Muscle layer of duodenum (tissue), 2 donors: ENCODE results near the gene PLCG2.

Experiments used
- H3K27ac ChIP-seq: one replicate; pipeline ENCODE4 v1.7.0; 2013; ENCODE audit warnings: mild to moderate bottlenecking, low read length
- H3K27me3 ChIP-seq: one replicate; pipeline ENCODE4 v1.7.0; 2013; ENCODE audit warnings: low read depth, mild to moderate bottlenecking, control low read depth, low read length
- H3K36me3 ChIP-seq, 2 donors: one replicate each; pipeline ENCODE4 v1.7.0; 2013; ENCODE audit warnings: low read length in 2 of 2, control low read depth in 1 of 2, mild to moderate bottlenecking in 1 of 2; ENCODE audit not compliant: insufficient read depth in 2 of 2, control insufficient read depth in 1 of 2
- H3K4me1 ChIP-seq, 2 donors: one replicate each; pipeline ENCODE4 v1.7.0; 2013; ENCODE audit warnings: low read length in 2 of 2, mild to moderate bottlenecking in 2 of 2, control low read depth in 1 of 2, moderate library complexity in 1 of 2; ENCODE audit not compliant: insufficient read depth in 2 of 2, control insufficient read depth in 1 of 2
- H3K4me3 ChIP-seq, 2 donors: one replicate each; pipeline ENCODE4 v1.7.0; 2013; ENCODE audit warnings: low read length in 2 of 2, low read depth in 1 of 2, mild to moderate bottlenecking in 1 of 2
- H3K9me3 ChIP-seq, 2 donors: one replicate each; pipeline ENCODE4 v1.7.0; 2013; ENCODE audit warnings: low read length in 2 of 2, control low read depth in 1 of 2, mild to moderate bottlenecking in 1 of 2; ENCODE audit not compliant: control insufficient read depth in 1 of 2
- donor health status: healthy.

The PLCG2 gene

DNA sequence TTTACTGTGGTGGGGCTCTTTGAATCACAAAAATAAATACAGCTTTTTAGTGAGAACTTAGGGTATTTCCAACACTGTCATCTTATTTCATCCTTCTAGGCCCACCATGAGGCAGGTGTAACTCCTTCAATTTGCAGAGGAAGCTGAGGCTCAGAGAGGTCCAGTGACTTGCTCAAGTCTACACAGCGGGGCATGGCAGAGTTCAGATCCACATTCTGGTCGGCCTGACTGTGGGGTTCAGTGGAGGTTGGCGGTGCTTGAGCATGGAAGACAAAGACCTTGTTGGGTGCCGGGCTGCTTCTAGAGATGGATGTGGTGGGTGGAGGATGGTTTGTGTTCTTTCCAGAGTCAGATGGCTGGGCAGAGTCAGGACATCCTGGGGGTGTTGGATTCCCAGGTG lies 39.8 kb downstream of the PLCG2 start:
- H3K27ac ChIP-seq = no peak overlapping the region

DNA sequence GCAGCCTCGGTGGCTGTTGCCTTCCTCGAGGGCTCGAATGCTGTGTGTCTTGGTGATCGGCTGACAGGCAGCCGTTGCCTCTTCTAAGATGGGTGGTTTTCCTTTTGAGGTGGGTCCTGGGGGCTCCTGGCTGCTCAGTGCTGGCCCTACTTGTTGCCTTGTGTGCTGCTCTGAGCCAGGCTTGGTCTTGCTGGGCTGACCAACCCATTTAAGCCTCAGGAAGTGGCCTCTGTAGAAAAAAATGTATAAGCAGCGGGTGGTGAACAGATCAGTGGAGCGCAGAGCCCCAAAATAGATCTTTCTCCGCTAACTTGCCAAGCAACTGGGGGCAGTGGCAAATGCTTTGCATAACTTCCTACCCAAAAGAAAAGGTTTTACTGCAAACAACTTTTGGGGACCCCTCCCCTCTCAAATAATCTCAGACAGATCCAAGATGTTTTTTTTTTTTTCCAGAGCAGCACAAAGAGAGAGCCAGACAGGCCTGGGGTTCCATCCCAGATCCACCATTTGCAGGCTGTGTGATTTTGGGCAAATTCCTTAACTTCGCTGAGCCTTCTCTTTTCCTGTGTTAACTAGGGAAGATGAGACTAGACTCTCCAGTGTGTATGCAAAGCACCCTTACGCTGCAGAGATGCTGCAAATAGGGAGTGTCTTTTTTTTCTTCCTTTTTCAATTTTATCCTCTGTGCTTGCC lies 42.5 kb downstream of the PLCG2 start:
- no peaks in the 10 kb centered on the region for H3K36me3 ChIP-seq
- no peaks in the 10 kb centered on the region for H3K9me3 ChIP-seq
- H3K27ac ChIP-seq = no peak overlapping the region
- H3K4me3 ChIP-seq = no peak overlapping the region
- H3K4me1 ChIP-seq = peaks cover 0 to 4% of the 10 kb centered on the region in 2 donors
- H3K27me3 ChIP-seq = no peaks in the 10 kb centered on the region

More for the DNA sequence above, 39.8 kb downstream of the PLCG2 start:
- Histone ChIP-seq H3K4me1 (peaks cover 0 to 4% of the 10 kb centered on the region in 2 donors), H3K9me3 (no peaks in the 10 kb centered on the region), H3K4me3 (no peak overlapping the region), H3K27me3 (no peaks in the 10 kb centered on the region), H3K36me3 (no peaks in the 10 kb centered on the region)

DNA sequence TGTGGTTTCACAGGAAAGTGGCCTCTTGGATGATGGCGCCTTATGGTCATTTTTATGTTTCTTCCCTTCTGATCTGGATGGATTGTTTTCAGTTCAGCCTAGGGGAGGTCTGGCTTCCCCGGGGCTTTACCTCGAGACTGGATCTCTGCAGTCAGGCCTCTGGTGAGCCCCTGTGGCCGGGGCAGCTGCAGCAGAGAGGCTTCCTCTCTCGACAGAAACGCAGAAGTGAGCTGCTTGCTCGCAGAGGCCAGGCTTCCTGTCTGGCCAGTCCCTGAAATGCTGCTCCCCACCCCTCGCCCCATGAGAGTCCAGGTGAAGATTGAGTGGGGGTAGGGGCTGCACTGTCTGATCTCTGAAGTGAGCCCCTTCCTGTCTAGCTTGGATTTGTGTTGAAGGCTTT lies 44.0 kb downstream of the PLCG2 start:
- H3K9me3 ChIP-seq = no peaks in the 10 kb centered on the region
- H3K4me3 ChIP-seq = no peak overlapping the region
- H3K36me3 ChIP-seq = no peaks in the 10 kb centered on the region
- H3K27me3 ChIP-seq = no peaks in the 10 kb centered on the region
- H3K27ac ChIP-seq = no peak overlapping the region
- peaks cover 0 to 4% of the 10 kb centered on the region in 2 donors for H3K4me1 ChIP-seq

DNA sequence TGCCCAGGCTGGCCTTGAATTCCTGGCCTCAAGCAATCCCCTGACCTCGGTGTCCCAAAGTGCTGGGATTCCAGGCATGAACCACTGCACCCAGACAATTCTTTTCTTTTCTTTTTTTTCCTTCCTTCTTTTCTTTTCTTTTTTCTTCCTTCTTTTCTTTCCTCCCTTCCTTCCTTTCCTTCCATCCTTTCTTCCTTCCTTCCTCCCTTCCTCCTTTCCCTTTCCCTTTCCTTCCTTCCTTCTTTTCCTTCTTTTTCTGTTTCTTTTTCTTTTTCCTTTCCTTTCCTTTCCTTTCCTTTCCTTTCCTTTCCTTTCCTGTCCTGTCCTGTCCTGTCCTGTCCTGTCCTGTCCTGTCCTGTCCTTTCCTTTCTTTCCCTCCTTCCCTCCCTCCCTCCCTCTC lies 44.6 kb downstream of the PLCG2 start:
- Histone ChIP-seq H3K36me3 (no peaks in the 10 kb centered on the region), H3K4me1 (peaks cover 0 to 4% of the 10 kb centered on the region in 2 donors), H3K9me3 (no peaks in the 10 kb centered on the region), H3K27ac (no peak overlapping the region), H3K27me3 (no peaks in the 10 kb centered on the region), H3K4me3 (no peak overlapping the region)

DNA sequence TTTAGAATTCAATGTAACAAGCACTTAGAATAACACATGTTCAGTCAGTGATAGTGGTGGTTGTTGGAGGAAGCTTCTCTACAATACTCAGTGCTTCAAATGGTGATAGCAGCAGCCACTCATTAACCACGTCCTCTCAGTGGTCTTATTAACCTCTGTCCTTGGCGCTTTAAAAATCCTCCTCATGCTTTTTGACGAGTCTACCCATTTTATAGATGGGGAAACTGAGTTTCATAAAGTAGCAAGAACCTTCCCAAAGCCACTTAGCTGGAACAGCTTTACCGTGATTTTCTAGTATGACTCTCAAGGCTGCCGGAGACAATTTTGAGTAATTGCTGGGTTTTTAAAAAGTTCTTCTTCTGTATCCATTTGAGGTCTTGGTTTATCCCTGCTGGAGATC lies 47.4 kb downstream of the PLCG2 start:
- no peak overlapping the region for H3K4me3 ChIP-seq
- no peaks in the 10 kb centered on the region for H3K9me3 ChIP-seq
- no peaks in the 10 kb centered on the region for H3K36me3 ChIP-seq
- no peak overlapping the region for H3K27ac ChIP-seq
- H3K27me3 ChIP-seq = no peaks in the 10 kb centered on the region
- no peaks in the 10 kb centered on the region for H3K4me1 ChIP-seq

DNA sequence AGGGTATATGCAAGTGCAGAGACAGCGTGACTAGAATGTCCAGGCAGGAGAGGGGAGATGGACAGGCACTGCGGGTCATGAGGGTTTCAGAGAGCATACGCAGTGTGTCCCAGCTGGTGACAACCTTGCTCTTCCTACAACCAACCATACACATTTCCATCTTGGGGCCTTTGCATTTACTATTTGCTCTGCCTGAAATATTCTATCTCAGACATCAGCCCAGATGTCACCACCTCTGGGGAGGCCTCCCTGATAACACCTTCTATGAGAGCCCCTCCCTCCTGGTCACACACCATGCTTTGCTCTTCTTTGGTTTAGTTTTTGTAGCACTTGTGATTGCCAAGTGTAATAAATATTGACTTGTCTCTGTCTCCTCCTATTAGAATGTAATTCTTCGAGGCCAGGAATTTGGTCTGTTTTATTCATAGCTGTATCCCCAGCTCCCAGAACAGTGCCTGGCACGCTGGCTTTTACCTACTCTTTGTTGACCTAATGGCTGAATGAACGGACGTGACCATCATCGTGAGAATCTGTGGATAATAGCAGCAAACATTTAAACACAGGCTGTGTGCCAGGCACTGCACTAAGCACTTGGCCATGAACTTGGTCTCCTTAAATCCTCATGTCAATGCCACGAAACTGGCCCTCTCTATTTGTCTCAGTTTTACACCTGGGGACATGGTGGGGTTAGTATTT lies 51.9 kb downstream of the PLCG2 start:
- Histone ChIP-seq H3K9me3 (no peaks in the 10 kb centered on the region), H3K27me3 (no peaks in the 10 kb centered on the region), H3K27ac (no peak overlapping the region), H3K4me1 (no peaks in the 10 kb centered on the region), H3K36me3 (no peaks in the 10 kb centered on the region), H3K4me3 (no peak overlapping the region)

DNA sequence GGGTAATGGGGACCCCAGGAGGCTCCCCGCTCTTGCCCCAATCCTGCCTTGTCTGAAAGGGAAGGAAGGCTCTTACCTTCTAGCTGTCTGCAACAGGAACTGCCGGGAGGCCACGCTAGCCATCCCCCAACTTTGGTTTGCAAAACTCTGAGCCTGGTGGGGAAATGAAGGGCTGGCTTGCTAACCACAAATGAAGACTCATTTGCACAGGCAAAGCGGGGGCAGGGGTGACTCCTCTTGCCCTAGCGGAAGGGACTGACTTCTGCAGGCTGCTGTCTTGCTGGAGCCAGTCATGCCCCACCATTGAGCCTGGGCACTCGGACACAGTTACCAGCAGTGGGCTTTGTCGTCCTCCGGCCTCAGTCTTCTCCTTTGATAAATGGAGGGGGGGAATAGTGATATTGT lies 52.6 kb downstream of the PLCG2 start:
- Histone ChIP-seq H3K27me3 (no peaks in the 10 kb centered on the region), H3K4me3 (no peak overlapping the region), H3K4me1 (no peaks in the 10 kb centered on the region), H3K9me3 (no peaks in the 10 kb centered on the region), H3K36me3 (no peaks in the 10 kb centered on the region), H3K27ac (no peak overlapping the region)

DNA sequence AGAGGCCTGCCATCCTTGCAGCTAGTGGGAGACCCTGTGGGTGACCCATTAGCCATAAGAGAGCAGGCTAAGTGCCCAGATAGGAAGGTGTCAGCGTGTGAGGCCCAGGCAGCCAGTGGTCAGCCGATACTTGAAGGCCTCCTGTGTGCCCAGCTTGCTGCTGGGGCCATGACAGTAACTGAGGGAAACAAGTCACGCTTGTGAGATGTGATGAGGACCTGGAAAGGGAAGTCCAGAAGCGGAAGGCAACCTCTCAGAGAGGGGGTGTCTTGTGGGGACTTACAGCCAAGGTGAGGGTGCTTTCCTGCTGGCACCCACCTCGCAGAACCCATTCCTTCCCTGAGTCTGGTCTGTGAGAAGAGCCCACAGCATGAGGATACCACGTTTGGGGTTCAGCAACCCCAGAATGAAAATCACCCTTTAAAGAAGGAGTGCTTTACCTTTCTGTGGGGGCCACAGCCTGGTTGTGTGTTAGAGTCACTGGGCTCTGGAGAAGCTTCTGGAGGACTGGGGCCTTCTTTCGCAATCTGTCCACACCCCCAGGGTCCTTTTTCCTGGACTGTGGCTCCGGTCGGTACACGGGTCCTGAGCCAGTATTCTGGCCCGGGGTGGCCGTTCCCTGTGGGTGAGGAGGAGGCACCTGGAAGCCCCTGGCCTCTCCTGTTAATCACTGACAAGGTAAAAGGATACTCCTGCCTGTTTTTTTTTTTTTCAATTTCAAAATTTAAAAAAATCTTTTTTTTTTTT lies 53.9 kb downstream of the PLCG2 start:
- Histone ChIP-seq H3K36me3 (no peaks in the 10 kb centered on the region), H3K4me3 (no peak overlapping the region), H3K4me1 (no peaks in the 10 kb centered on the region), H3K27ac (no peak overlapping the region), H3K27me3 (no peaks in the 10 kb centered on the region), H3K9me3 (no peaks in the 10 kb centered on the region)

DNA sequence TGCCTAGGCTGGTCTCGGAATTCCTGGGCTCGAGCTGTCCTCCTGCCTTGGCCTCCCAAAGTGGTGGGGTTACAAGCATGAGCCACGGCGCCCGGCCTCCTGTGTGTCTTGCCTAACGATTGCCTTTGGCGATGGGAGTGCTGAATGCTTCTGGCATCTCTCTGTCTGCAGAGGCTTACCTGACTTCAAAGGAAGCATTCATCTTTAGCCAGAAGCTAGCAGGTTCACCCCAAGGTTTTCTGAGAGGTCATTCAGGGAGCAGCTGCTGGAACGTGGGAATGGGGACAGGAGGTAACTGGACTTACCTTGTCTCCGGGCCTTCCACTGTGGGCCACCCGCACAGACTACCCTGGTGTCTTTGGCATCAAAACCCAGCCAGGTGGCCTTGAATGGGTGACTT lies 54.7 kb downstream of the PLCG2 start:
- H3K27ac ChIP-seq = no peak overlapping the region
- H3K27me3 ChIP-seq = no peaks in the 10 kb centered on the region
- no peak overlapping the region for H3K4me3 ChIP-seq
- no peaks in the 10 kb centered on the region for H3K9me3 ChIP-seq
- H3K4me1 ChIP-seq = no peaks in the 10 kb centered on the region
- H3K36me3 ChIP-seq = no peaks in the 10 kb centered on the region

DNA sequence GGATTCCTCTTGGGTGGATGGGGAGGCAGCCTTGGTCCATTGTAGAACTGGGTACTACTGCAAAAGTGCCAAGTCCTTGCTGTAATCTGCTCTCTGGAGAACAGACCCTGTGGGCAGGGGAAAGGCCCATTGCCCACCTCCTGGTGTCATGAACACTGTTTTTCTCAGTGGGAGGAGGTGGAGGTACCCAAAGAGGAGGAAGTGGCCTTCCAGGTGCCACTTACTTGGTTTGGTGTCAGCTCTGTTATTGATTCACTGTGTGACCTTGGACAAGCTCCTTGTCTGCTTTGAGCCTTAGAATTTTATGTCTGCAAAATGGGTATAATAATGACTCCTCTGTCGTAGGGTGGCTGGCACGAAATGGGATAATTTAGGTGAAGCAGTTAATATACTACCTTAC lies 55.8 kb downstream of the PLCG2 start:
- H3K27me3 ChIP-seq = no peaks in the 10 kb centered on the region
- no peaks in the 10 kb centered on the region for H3K4me1 ChIP-seq

DNA sequence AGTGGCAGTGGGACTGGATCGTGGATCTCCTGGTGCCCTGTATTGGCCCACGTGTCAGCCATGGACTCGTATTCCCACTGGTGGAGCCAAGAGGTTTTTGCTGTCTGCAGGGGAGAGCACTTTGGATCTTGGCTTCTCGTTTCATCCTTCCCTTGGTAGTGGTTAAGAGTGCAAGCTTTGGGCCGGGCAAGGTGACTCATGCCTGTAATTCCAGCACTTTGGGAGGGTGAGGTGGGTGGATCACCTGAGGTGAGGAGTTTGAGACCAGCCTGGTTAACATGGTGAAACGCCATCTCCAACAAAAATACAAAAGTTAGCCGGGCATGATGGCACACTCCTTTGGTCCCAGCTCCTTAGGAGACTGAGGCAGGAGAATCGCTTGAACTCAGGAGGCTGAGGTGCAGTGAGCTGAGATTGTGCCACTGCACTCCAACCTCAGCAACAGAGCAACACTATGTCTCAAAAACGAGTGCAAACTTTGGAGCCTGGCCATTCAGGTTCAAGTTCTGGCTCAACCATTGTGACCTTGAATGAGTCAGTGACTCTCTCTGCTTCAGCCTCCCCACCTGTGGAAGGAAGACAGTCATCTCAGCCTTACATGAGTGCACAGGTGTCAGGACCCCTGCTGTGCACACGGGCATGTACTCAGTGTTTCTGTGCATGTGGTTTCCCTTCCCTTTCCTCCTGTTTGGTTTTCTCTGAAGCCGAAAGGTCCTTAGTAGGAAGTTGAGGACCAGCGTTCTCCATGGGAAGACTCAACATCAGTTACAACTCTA lies 57.4 kb downstream of the PLCG2 start:
- Histone ChIP-seq H3K9me3 (no peaks in the 10 kb centered on the region), H3K27ac (no peak overlapping the region), H3K36me3 (no peaks in the 10 kb centered on the region), H3K4me3 (no peak overlapping the region), H3K4me1 (no peaks in the 10 kb centered on the region), H3K27me3 (no peaks in the 10 kb centered on the region)

More for the DNA sequence above, 55.8 kb downstream of the PLCG2 start:
- H3K27ac ChIP-seq = no peak overlapping the region
- no peaks in the 10 kb centered on the region for H3K36me3 ChIP-seq
- H3K4me3 ChIP-seq = no peak overlapping the region
- H3K9me3 ChIP-seq = no peaks in the 10 kb centered on the region
